Large intestine (tissue), 3 donors: ENCODE measurements around the gene NEK10. TPM values are rescaled to one million over a fixed set of nuclear protein-coding genes. Genes with fewer than 3 reads are reported as not detected.
"Not testable (repeated sequence)": the region's sequence is repeated elsewhere in the genome, so short reads cannot be mapped to it uniquely, and the experiment has no call there.

ENCODE experiments used
- DNase-seq, 2 donors: peaks; one replicate each; pipeline versions ENCODE4 v3.0.0 to v3.0.0-alpha.2; 2013
- H3K27ac ChIP-seq: one replicate; pipeline ENCODE4 v1.5.1; 2013; ENCODE audit warnings: low read length
- H3K27me3 ChIP-seq: 2 replicates; pipeline ENCODE4 v1.6.1; 2013; ENCODE audit warnings: low read length; ENCODE audit not compliant: control insufficient read depth, insufficient read depth
- H3K36me3 ChIP-seq: 2 replicates; pipeline ENCODE4 v1.6.1; 2013; ENCODE audit warnings: low read length; ENCODE audit not compliant: control insufficient read depth, insufficient read depth
- H3K4me1 ChIP-seq: one replicate; pipeline ENCODE4 v1.6.1; 2013; ENCODE audit warnings: low read length; ENCODE audit not compliant: control insufficient read depth, insufficient read depth
- H3K4me3 ChIP-seq: one replicate; pipeline ENCODE4 v1.5.1; 2013; ENCODE audit warnings: low read length
- H3K9me3 ChIP-seq: one replicate; pipeline ENCODE4 v1.6.1; 2013; ENCODE audit warnings: mild to moderate bottlenecking, low read depth, low read length, moderate library complexity; ENCODE audit not compliant: control insufficient read depth
- WGBS: methylation state at CpG from one replicate; pipeline ENCODE4 v1.1.5; 2013; ENCODE audit warnings: low lambda C conversion rate; ENCODE audit not compliant: insufficient coverage; 5-methylcytosine and 5-hydroxymethylcytosine counted together
- polyA plus RNA-seq: library from polyadenylated mRNA; unstranded; fragments of 120-200 nt; gene quantifications from one replicate; pipeline ENCODE4 v1.2.1, GENCODE V29; 2013

NEK10 gene
- polyA plus RNA-seq, 1 donor, result 0.87 TPM

DNA sequence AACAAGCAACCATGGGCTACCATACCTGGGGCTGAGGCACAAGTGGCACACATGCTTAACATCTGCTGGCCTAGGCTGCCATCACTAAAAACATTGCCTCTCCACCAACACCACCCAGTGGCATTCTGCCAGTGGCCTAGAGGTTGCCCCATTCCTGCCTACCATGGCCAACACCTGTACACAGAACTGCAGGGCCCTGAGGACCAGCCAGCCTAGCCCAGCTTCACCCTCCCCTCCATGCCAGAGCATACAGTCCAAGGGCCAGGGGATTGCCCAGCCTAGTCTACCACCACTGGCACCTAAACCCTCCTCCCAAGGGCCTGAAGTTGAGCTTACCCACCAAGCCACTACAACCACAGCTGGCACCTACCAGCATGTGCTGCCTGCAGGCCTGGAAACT lies 35.3 kb downstream of the NEK10 start:
- DNase-seq, result no peak
- Histone ChIP-seq H3K36me3 (no peaks in the 10 kb centered on the region), H3K9me3 (no peaks in the 10 kb centered on the region), H3K4me1 (no peaks in the 10 kb centered on the region), H3K27me3 (no peaks in the 10 kb centered on the region), H3K27ac (no peak overlapping the region), H3K4me3 (no peak overlapping the region)

DNA sequence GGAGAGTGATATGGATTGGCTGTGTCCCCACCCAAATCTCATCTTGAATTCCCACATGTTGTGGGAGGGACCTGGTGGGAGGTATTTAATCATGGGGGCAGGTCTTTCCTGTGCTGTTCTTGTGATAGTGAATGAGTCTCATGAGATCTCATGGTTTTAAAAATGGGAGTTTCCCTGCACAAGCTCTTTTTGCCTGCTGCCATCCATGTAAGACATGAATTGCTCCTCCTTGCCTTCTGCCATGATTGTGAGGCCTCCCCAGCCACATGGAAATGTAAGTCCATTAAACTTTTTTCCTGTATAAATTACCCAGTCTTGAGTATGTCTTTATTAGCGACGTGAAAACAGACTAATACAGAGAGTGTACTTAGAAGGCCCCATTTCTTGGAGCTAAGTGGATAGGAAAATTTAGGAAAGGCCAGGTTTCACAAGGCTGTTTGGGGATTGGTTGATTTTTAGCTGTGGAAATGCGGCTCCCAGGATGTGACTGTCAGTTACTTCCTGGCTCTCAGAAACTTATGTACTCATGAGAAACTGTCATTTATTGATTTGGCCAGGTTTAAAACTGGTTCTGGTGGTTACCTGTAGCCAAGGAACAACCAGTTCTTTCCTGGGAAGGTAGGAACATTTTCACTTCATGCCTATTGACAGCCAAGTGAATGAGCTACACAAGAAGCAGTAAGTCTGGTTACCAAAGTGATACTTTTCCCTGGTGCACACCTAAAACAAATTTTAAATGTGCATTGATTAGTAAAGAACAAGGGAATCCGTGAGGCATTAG lies 40.0 kb downstream of the NEK10 start:
- 100% methylated on average over 1 of the region's 4 CpGs for WGBS
- H3K27ac ChIP-seq, H3K36me3 ChIP-seq, H3K27me3 ChIP-seq, H3K4me3 ChIP-seq, DNase-seq, H3K9me3 ChIP-seq, H3K4me1 ChIP-seq: not testable (repeated sequence)

DNA sequence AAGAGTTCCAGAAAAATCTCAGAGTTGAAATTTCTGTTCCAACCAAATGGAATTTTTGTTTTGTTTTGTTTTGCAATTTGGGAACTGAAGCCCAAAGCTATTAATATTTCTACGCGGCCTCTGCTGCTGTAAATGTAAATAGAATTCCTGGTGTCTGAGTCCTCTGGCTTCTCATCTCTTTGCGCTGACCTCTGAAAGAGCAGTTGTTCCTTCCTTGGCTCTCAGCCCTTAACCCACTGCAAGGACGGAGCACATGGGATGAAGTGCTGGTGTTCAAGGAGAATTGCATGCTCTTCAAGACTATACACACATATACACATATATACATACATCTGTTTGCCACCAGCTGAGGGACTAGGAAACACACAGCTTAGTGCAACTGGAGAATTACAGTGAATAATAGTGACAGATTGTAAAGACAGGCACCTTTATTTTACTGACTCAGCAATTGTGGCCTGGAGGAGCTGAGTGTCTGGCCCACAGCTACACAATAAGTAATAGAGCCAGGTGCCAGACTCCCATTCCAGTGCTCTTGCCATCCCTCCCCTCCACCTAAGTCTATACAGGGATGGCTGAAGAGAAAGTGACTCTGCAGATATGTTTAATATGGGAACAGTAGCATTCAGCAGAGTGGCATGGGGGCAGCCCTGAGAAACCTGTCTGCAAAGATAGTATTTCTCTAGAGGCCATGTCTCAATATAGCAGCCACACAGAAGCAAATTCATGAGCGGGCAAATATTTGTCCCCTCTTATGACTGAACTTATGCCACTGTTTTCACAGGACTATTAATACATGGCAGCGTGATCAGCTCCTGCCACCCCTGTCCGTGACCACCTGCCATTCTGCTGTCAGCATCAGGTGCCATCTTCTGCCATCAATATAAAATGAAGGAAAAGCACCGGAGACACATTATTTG lies 42.3 kb downstream of the NEK10 start:
- no peak overlapping the region for H3K27ac ChIP-seq

DNA sequence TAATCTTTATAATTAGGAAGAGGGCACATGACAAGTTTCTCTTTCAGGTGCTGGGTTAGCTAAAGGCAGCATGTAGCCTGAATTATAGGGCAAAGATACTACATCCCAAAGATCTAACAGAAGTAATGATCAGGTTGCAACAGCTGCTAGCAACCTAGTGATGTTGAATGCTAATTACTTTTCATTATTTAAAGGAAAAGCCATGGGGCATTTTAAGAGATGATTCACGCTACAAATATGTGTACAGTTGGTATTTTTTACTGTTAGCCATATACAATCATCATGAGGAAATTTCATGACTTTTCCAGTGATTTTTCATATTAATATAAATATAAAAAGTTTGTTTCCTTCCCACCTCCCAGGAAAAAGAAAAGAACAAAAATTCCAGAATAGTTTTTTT lies 43.0 kb downstream of the NEK10 start:
- H3K4me1 ChIP-seq, result no peaks in the 10 kb centered on the region

More for the DNA sequence above, 42.3 kb downstream of the NEK10 start:
- Histone ChIP-seq H3K4me1 (no peaks in the 10 kb centered on the region), H3K4me3 (no peak overlapping the region), H3K27me3 (no peaks in the 10 kb centered on the region), H3K9me3 (no peaks in the 10 kb centered on the region), H3K36me3 (no peaks in the 10 kb centered on the region)
- WGBS, result 80% methylated on average over 1 of the region's 8 CpGs
- peak in 1 of 2 donors; percentile 20 for DNase-seq

GRCh38 chr3:27325419-27325818 lies 43.8 kb downstream of the NEK10 start:
- WGBS, result no CpG with 5 or more reads among the region's 1 CpG
- H3K4me3 ChIP-seq, result no peak overlapping the region
- no peak for DNase-seq
- H3K27ac ChIP-seq, result no peak overlapping the region
- H3K4me1 ChIP-seq, result no peaks in the 10 kb centered on the region
- no peaks in the 10 kb centered on the region for H3K27me3 ChIP-seq
- H3K9me3 ChIP-seq, result no peaks in the 10 kb centered on the region
- no peaks in the 10 kb centered on the region for H3K36me3 ChIP-seq

More for the DNA sequence above, 43.0 kb downstream of the NEK10 start:
- Histone ChIP-seq H3K27me3 (no peaks in the 10 kb centered on the region), H3K36me3 (no peaks in the 10 kb centered on the region), H3K9me3 (no peaks in the 10 kb centered on the region), H3K4me3 (no peak overlapping the region), H3K27ac (no peak overlapping the region)
- DNase-seq, result no peak
- WGBS, result no CpG with 5 or more reads among the region's 1 CpG

DNA sequence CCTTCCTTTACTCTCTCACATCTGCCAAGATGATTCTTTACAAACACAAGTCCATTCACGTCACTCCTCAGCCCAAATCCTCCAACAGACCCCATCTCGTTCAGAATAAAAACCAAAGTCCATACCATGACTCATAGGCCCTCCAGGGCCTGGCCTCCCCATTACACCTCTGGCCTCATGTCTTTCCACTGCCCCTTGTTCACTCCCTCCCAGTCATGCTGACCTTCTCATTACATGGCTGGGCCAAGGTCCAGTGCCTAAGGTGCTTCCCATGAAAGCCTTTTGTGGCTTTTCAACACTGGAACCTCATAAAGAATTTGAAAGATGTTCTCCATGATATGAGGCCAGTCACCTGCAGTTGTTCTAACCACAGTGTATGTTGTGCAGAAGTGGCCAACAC lies 44.5 kb downstream of the NEK10 start:
- no peak overlapping the region for H3K27ac ChIP-seq
- no CpG with 5 or more reads among the region's 2 CpGs for WGBS
- no peaks in the 10 kb centered on the region for H3K27me3 ChIP-seq
- peak; percentile 4 to 33 for DNase-seq
- H3K4me1 ChIP-seq, result no peaks in the 10 kb centered on the region
- no peaks in the 10 kb centered on the region for H3K9me3 ChIP-seq
- no peaks in the 10 kb centered on the region for H3K36me3 ChIP-seq
- H3K4me3 ChIP-seq, result no peak overlapping the region

DNA sequence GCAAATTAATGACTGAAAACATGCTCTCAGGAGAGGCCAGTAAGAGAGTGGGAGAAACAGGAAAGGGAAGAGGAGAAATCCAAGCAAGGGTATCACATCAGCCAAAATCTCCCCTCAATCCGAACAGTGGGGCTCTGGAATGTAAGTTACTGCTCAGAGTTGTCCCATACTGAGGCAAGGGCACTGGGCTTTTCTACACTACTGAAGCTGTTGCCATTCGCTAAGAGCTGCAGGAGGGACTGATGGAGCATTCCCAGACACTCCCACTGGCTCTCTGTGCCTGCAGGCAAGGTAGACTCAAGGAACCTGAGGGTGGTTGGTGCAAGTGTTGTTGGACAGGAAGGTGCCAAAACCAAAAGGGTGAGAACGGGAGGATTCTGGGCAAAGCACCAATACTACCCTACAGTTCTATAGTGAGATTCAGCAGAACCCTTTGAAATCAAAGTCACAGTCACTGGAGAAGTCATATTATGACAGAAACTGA lies 46.1 kb downstream of the NEK10 start:
- Histone ChIP-seq H3K4me1 (no peaks in the 10 kb centered on the region), H3K27ac (no peak overlapping the region), H3K4me3 (no peak overlapping the region), H3K27me3 (no peaks in the 10 kb centered on the region), H3K36me3 (no peaks in the 10 kb centered on the region), H3K9me3 (no peaks in the 10 kb centered on the region)
- no peak for DNase-seq
- WGBS, result no CpG with 5 or more reads among the region's 3 CpGs

DNA sequence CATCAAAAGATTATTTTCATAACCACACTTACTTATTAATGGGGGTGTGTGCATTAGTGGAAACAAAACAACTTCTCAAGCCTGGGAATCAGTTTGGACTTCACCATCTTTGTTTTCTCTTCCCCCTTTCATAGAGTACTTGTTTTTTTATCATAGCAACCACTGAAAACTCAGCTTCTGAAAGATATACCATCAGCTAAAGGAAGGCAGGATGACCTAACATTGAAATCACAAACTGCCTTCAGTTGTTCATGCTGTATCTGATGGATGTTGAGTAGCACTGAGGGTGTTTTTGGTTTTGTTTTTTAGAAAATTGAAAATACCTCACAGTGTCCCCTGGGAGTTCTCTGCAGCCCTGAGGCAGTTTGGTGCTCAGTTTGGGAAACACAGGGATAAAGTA lies 46.5 kb downstream of the NEK10 start:
- Histone ChIP-seq H3K27ac (no peak overlapping the region), H3K27me3 (no peaks in the 10 kb centered on the region), H3K9me3 (no peaks in the 10 kb centered on the region), H3K4me1 (no peaks in the 10 kb centered on the region), H3K4me3 (no peak overlapping the region), H3K36me3 (no peaks in the 10 kb centered on the region)
- DNase-seq, result no peak

DNA sequence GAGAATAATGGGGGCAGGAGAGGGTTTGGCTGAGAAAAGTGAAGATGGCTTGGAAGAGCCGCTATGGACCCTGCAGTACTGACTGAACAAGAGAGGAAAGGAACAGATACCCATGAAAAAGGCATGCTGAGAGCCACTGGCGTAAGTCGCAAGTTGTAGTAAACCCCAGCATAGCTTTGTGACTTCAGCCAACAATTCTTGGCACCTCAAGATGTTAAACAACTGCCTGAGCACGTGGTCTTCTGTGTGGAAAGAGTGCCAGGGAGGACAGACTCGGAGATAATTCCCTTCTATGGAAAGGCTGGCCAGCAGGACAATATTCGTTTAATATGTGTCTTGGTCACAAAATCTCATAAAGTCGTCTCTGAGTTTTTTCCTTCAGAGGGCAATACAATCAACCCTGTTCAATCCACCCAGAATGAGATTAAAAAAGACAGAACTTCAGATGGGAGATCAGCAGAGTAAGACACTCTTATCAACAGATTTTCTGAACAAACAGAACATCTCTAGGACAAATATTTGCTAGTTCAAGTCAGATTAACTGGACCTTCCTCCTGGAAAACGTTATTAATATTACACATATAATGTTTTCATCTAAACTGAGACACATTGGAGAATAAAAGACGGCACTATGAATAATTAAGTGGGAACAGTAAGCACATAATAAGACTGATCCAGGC lies 49.2 kb downstream of the NEK10 start:
- no CpG with 5 or more reads among the region's 9 CpGs for WGBS

DNA sequence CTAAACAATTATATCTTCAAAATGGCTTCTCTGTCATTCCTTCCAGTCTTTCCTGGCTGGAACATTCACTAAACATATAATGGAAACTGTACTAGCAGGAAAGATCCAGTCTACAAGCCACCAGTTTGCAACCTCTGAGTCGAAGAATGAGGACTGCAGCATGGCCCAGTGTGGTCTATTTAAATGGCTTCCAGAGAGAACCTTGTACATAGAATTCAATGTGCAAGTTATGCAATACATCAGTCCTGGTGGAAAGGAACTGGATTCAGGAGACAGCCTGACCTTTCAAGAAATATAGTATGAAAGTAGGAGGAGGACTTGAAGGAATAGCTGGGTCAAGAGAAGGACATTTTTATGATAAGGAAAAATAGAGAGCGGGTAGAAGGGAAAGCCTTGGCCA lies 49.9 kb downstream of the NEK10 start:
- no peaks in the 10 kb centered on the region for H3K36me3 ChIP-seq
- 100% methylated on average over 1 of the region's 2 CpGs for WGBS
- peak in 1 of 2 donors; percentile 28 for DNase-seq
- H3K9me3 ChIP-seq, result no peaks in the 10 kb centered on the region
- no peak overlapping the region for H3K4me3 ChIP-seq
- H3K4me1 ChIP-seq, result peaks cover 4% of the 10 kb centered on the region
- H3K27ac ChIP-seq, result no peak overlapping the region
- no peaks in the 10 kb centered on the region for H3K27me3 ChIP-seq

More for the DNA sequence above, 49.2 kb downstream of the NEK10 start:
- H3K9me3 ChIP-seq, result no peaks in the 10 kb centered on the region
- H3K4me1 ChIP-seq, result peaks cover 4% of the 10 kb centered on the region
- H3K36me3 ChIP-seq, result no peaks in the 10 kb centered on the region
- no peak for DNase-seq
- no peaks in the 10 kb centered on the region for H3K27me3 ChIP-seq
- H3K27ac ChIP-seq, result no peak overlapping the region
- H3K4me3 ChIP-seq, result no peak overlapping the region
